ENCODE results near the gene POMGNT2.

Gene POMGNT2

DNA sequence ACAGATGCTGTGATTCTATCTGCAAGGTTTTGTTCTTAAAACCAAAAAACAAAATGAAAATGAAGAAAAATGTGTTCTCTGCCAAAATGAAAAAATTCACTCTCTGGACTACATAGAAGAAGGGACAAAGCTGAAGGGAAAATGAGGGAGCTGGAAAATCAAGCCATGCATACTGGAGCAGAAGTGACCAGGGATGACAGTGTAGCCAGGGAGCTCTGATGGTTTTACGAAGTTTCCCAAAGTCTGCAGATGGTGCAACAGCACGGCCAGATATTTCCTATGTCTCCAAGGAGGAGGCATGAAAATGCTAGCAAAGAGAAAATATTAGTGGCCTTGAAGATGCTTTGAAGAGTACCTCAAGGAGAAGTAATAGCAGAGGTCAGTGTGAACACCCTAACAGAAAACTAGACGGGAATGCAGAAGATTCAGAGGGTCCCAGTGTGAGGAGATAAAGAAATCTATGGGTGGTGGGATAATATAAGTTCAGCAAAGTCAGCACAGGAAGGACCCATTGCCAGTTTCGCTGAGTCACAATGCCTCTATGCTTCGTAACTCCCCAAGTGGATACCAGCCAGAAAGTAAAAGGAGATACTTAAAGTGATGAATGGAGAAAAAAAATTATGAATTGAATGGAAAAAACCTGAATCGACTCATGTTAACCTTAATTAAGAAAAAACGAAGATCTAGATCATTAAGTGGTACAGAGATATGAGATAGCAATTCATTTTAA is 39.0 kb upstream of the POMGNT2 start:
- Histone ChIP-seq H3K4me3 (no peak overlapping the region), H3K27ac (no peak overlapping the region)
- no peak for DNase-seq (ENCODE audit: low spot score)
- TF ChIP-seq, protein P1, sequence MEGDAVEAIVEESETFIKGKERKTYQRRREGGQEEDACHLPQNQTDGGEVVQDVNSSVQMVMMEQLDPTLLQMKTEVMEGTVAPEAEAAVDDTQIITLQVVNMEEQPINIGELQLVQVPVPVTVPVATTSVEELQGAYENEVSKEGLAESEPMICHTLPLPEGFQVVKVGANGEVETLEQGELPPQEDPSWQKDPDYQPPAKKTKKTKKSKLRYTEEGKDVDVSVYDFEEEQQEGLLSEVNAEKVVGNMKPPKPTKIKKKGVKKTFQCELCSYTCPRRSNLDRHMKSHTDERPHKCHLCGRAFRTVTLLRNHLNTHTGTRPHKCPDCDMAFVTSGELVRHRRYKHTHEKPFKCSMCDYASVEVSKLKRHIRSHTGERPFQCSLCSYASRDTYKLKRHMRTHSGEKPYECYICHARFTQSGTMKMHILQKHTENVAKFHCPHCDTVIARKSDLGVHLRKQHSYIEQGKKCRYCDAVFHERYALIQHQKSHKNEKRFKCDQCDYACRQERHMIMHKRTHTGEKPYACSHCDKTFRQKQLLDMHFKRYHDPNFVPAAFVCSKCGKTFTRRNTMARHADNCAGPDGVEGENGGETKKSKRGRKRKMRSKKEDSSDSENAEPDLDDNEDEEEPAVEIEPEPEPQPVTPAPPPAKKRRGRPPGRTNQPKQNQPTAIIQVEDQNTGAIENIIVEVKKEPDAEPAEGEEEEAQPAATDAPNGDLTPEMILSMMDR (IDR thresholded peaks at IDR 0.05) = no peak

DNA sequence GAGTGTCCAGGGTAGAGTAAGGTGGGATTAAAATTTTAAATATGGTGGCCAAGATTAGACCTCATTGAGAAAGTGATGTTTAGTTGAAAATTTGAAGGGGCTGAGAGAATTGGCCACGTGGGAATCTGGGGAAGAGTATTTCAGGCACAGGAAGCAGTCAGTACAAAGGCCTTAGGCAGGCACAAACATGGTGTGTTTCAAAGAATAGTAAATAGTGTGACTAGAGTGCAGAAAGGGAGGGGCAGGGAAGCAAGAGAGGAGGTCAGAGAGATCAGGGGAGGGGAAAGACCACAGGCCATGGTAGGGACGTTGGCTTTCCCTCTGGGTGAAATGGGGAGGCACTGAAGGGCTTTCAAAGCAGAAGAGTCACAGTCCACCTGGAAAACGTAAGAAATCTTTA is 36.6 kb upstream of the POMGNT2 start:
- TF ChIP-seq, protein P1 (IDR thresholded peaks at IDR 0.05) = no peak
- DNase-seq (ENCODE audit: low spot score) = no peak
- no peak overlapping the region for H3K27ac ChIP-seq
- no peak overlapping the region for H3K4me3 ChIP-seq

DNA sequence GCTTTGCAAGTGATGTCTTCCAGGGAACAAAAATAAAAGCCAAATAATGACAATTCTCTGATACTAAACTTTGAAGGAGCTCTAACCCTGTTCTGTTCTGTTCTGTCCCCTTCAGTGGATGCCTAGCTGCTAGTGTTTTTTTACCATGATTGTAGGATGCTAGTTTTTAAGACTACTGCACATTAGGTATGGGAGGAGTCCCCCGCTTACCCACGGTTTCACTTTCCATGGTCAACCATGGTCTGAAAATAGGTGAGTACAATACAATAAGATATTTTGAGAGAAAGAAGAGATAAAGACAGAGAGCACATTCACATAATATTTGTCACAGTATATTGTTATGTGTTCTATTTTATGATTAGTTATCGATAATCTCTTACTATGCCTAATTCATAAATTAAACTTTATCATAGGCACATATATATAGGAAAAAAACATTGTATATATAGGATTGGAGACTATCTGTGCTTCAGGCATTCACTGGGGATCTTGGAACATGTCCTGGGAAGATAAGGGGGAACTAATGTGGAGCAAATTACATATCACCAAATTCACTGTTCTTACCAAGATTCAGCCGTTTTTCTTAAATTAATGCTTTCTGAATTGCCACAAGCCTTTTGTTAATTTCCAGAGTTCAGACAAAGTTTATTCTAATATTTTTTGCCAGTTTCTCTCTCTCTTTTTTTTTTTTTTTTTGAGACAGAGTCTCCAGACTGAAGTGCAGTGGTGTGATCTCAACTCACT is 32.8 kb upstream of the POMGNT2 start:
- TF ChIP-seq, protein P1 (IDR thresholded peaks at IDR 0.05) = no peak
- no peak for DNase-seq (ENCODE audit: low spot score)
- Histone ChIP-seq H3K4me3 (no peak overlapping the region), H3K27ac (no peak overlapping the region)

DNA sequence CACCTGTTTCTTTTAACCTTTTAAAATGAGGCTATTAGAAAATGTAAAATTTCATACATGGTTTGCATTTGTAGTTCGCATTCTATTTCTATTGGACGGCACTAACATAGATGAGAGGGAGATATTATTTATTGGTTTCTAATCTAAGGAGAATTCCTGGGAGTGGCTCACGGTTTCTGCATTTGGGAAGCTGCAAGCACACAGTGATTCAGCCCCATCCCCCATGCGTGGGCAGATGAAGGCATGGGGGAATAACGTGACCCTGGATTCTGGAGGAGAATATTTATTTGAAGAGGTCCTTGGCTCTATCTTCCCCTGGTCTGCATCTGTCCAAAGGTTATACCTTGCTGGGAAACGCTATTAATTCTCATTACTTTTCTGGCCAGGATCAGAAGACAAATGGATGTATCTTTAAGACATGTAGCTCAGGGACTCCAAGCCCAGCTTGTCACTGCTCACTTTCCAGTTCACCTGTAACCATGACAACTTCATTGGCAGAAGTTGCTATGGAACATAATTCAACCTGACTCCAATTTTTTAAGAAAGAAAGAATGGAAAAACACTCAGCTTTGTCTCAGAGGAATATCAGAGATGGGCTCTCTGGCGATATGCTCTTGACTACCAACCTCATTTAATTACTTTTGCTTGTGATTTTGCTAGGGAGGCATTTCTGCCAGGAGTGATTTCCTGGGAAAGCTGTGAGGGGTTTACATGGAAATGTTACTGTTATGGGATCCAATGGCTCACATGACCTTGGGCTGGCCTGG is 27.2 kb upstream of the POMGNT2 start:
- TF ChIP-seq, protein P1 (IDR thresholded peaks at IDR 0.05) = no peak
- Histone ChIP-seq H3K4me3 (no peak overlapping the region), H3K27ac (no peak overlapping the region)
- DNase-seq (ENCODE audit: low spot score) = no peak

DNA sequence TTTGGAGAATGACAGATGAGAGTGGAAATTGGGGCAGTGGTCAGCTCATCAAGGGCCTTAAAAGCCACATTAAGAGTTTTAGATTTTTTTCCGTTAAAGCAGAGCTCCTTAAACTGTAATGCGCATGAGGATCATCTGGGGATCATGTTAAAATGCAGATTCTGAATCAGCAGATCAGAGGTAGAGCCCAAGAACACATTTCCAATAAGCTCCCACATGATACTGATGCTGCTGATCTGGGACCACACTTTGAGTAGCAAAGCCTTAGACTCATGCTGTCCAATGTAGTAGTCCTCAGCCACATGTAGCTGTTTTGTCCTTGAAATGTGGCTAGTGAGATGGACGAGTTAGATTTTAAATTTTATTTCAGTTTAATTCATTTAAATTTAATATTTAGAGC is 26.3 kb upstream of the POMGNT2 start:
- no peak overlapping the region for H3K27ac ChIP-seq
- no peak overlapping the region for H3K4me3 ChIP-seq
- TF ChIP-seq, protein P1 (IDR thresholded peaks at IDR 0.05) = no peak
- DNase-seq (ENCODE audit: low spot score) = no peak

DNA sequence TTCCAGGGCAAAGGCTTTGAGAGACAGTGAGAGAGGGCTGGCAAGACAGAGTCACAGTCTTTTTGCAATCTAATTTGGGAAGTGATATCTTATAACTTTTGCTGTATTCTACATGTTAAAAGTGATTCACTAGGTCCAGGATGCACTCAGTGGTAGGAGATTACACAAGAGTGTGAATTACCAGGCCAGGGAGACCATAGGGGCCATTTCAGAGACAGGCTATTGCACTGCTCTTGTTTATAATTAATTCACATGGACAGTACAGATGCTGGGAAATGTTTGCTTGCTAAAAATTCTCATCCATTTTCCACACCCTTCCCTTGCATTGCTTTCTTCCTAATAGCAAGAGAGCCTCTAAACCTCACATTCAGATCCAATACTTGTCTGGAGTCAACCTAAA is 22.6 kb upstream of the POMGNT2 start:
- Histone ChIP-seq H3K27ac (no peak overlapping the region), H3K4me3 (no peak overlapping the region)
- TF ChIP-seq, protein P1 (IDR thresholded peaks at IDR 0.05) = no peak
- DNase-seq (ENCODE audit: low spot score) = no peak

All from coronary artery (tissue), 2 donors.